Keratinocyte (primary cell): ENCODE data around the gene TAF6. TPM values are rescaled to one million over a fixed set of nuclear protein-coding genes. Genes with fewer than 3 reads are reported as not detected.

Experiments used
- DNase-seq: peaks from one replicate; pipeline ENCODE4 v3.0.0-alpha.2; 2011; ENCODE audit warnings: low read depth, missing footprints, low spot score
- FAIRE-seq: peaks from 2 replicates; lab custom pipeline; 2011; peaks lifted over from hg19 to GRCh38; lab: Jason Lieb, UNC
- H2AFZ ChIP-seq: 2 replicates; pipeline ENCODE4 v1.6.0; 2012; ENCODE audit warnings: low read length, control low read depth, inconsistent platforms; ENCODE audit not compliant: control insufficient read depth
- H3K27ac ChIP-seq: 2 replicates; pipeline ENCODE4 v1.5.1; 2011; ENCODE audit warnings: low read length; ENCODE audit not compliant: control insufficient read depth, insufficient read depth
- H3K27me3 ChIP-seq: 3 replicates; pipeline ENCODE4 v1.6.0; 2011; ENCODE audit warnings: low read length; ENCODE audit not compliant: control insufficient read depth, insufficient read depth; ENCODE audit errors: extremely low read depth
- H3K36me3 ChIP-seq, 2 experiments: 2 replicates in 1 of 2; 3 replicates in 1 of 2; pipeline ENCODE4 v1.5.1; 2011; ENCODE audit warnings: low read length in 2 of 2, mild to moderate bottlenecking in 1 of 2; ENCODE audit not compliant: control insufficient read depth in 2 of 2, insufficient read depth in 2 of 2; ENCODE audit errors: extremely low read depth in 1 of 2
- H3K4me1 ChIP-seq: 3 replicates; pipeline ENCODE4 v1.5.1; 2011; ENCODE audit warnings: low read length; ENCODE audit not compliant: control insufficient read depth, insufficient read depth; ENCODE audit errors: extremely low read depth
- H3K4me2 ChIP-seq: 3 replicates; pipeline ENCODE4 v1.6.0; 2011; ENCODE audit warnings: low read depth, low read length; ENCODE audit not compliant: control insufficient read depth, insufficient read depth; ENCODE audit errors: extremely low read depth
- H3K4me3 ChIP-seq, 3 experiments: fragments of 200-600 bp in 1 of 3; sonication (generic) in 1 of 3; 2 replicates in 2 of 3; 3 replicates in 1 of 3; pipeline ENCODE4 v1.5.1; 2011 to 2016; ENCODE audit warnings: low read length in 3 of 3, mild to moderate bottlenecking in 3 of 3, control low read depth in 2 of 3, inconsistent platforms in 1 of 3, low read depth in 1 of 3, mixed read lengths in 1 of 3, mixed run types in 1 of 3, moderate library complexity in 1 of 3; ENCODE audit not compliant: control insufficient read depth in 2 of 3, insufficient read depth in 2 of 3; ENCODE audit errors: extremely low read depth in 1 of 3
- H3K79me2 ChIP-seq: 2 replicates; pipeline ENCODE4 v1.6.0; 2012; ENCODE audit warnings: low read length; ENCODE audit not compliant: control insufficient read depth, insufficient read depth
- H3K9ac ChIP-seq: 3 replicates; pipeline ENCODE4 v1.6.0; 2011; ENCODE audit warnings: low read length; ENCODE audit not compliant: control insufficient read depth, insufficient read depth; ENCODE audit errors: extremely low read depth
- H3K9me1 ChIP-seq: 3 replicates; pipeline ENCODE4 v1.6.0; 2011; ENCODE audit warnings: low read length; ENCODE audit not compliant: control insufficient read depth, insufficient read depth; ENCODE audit errors: extremely low read depth
- H3K9me3 ChIP-seq: 2 replicates; pipeline ENCODE4 v1.5.1; 2012; ENCODE audit warnings: low read depth, low read length; ENCODE audit not compliant: control insufficient read depth
- H4K20me1 ChIP-seq: 3 replicates; pipeline ENCODE4 v1.6.0; 2011; ENCODE audit warnings: low read length; ENCODE audit not compliant: control insufficient read depth, insufficient read depth; ENCODE audit errors: extremely low read depth
- EZH2 ChIP-seq: IDR thresholded peaks from one replicate; pipeline ENCODE4 v1.6.1; 2012; ENCODE audit warnings: inconsistent platforms, mild to moderate bottlenecking, low read length, moderate library complexity
- dilution Hi-C: fragments of 300-500 bp; cut with MboI; formaldehyde crosslinking; loops from one replicate; pipeline ENCODE4 v1.7.0; 2020; ENCODE audit warnings: low sequenced_read_pairs; ENCODE audit not compliant: extremely low pct_ligation_motif_present
- polyA plus RNA-seq, 5 experiments: library from polyadenylated mRNA; depleted of rRNA in 3 of 5; stranded (reverse) in 3 of 5; stranded (forward) in 1 of 5; unstranded in 1 of 5; fragments of >200 nt; gene quantifications; 1 replicate in 1 of 5; 2 replicates in 3 of 5; 3 replicates in 1 of 5; pipeline versions ENCODE4 v1.2.1 to v1.2.3, GENCODE V29; 2011 to 2012; ENCODE audit warnings: missing spikeins in 2 of 5, low read depth in 1 of 5, low replicate concordance in 1 of 5
- TF ChIP-seq, protein P1 (sequence below), 3 experiments: IDR thresholded peaks in 1 of 3; conservative IDR thresholded peaks in 1 of 3; optimal IDR thresholded peaks in 1 of 3; 2 replicates in 2 of 3; 3 replicates in 1 of 3; pipeline versions ENCODE3 to v1.5.1; 2011; ENCODE audit warnings: low read length in 3 of 3, mild to moderate bottlenecking in 3 of 3, moderate library complexity in 2 of 3, control low read depth in 1 of 3, inconsistent platforms in 1 of 3; ENCODE audit not compliant: insufficient read depth in 2 of 3; ENCODE audit errors: extremely low read depth in 1 of 3

The TAF6 gene
- polyA plus RNA-seq, 1 donor (not counting 4 experiments of a cell fraction or from before 2014, with no cell fraction given) = 7.6 TPM

DNA sequence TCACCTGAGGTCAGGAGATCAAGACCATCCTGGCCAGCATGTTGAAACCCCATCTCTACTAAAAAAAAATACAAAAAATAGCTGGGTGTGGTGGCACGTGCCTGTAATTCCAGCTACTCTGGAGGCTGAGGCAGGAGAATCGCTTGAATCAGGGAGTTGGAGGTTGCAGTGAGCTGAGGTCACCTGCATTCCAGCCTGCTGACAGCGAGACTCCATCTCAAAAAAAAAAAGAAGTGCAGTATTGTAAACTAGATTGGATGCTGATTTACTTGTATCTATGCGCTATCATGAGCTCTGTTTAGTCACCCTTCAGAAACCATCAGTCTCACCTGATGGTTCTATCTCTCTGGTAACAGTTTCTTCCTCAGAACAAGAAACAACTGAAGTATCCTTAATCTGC lies 55.8 kb downstream of the TAF6 start:
- FAIRE-seq = no peak
- Histone ChIP-seq H2AFZ (no peak overlapping the region), H3K4me3 (no peak overlapping the region), H3K27me3 (no peaks in the 10 kb centered on the region), H3K9me1 (no peaks in the 10 kb centered on the region), H3K36me3 (peaks cover 7 to 14% of the 10 kb centered on the region in 2 experiments), H3K27ac (no peak overlapping the region), H4K20me1 (no peaks in the 10 kb centered on the region), H3K79me2 (no peaks in the 10 kb centered on the region), H3K9ac (no peak overlapping the region), H3K4me2 (no peak overlapping the region), H3K4me1 (no peaks in the 10 kb centered on the region), H3K9me3 (no peaks in the 10 kb centered on the region)
- no peak for TF ChIP-seq EZH2
- dilution Hi-C loops = no loop called here
- no peak for DNase-seq

GRCh38 chr7:100061518-100062193 lies 57.5 kb downstream of the TAF6 start:
- DNase-seq (no peak), FAIRE-seq (no peak)
- no peaks in the 10 kb centered on the region for H4K20me1 ChIP-seq
- H3K9me3 ChIP-seq = no peaks in the 10 kb centered on the region
- no peak overlapping the region for H3K4me3 ChIP-seq
- H3K4me2 ChIP-seq = no peak overlapping the region
- H3K9ac ChIP-seq = no peak overlapping the region
- dilution Hi-C loops = no loop called here
- no peaks in the 10 kb centered on the region for H3K4me1 ChIP-seq
- H3K9me1 ChIP-seq = no peaks in the 10 kb centered on the region
- no peaks in the 10 kb centered on the region for H3K27me3 ChIP-seq
- no peak overlapping the region for H2AFZ ChIP-seq
- TF ChIP-seq, protein P1, sequence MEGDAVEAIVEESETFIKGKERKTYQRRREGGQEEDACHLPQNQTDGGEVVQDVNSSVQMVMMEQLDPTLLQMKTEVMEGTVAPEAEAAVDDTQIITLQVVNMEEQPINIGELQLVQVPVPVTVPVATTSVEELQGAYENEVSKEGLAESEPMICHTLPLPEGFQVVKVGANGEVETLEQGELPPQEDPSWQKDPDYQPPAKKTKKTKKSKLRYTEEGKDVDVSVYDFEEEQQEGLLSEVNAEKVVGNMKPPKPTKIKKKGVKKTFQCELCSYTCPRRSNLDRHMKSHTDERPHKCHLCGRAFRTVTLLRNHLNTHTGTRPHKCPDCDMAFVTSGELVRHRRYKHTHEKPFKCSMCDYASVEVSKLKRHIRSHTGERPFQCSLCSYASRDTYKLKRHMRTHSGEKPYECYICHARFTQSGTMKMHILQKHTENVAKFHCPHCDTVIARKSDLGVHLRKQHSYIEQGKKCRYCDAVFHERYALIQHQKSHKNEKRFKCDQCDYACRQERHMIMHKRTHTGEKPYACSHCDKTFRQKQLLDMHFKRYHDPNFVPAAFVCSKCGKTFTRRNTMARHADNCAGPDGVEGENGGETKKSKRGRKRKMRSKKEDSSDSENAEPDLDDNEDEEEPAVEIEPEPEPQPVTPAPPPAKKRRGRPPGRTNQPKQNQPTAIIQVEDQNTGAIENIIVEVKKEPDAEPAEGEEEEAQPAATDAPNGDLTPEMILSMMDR (optimal IDR thresholded peaks at IDR 0.05 in 1 of 3, IDR thresholded peaks at IDR 0.05 in 1 of 3, conservative IDR thresholded peaks at IDR 0.05 in 1 of 3; ENCODE audit: extremely low read depth in 1 of 3, insufficient read depth in 2 of 3, low read length in 3 of 3) = no peak
- TF ChIP-seq EZH2 = no peak
- no peaks in the 10 kb centered on the region for H3K79me2 ChIP-seq
- H3K36me3 ChIP-seq = peaks cover 11 to 25% of the 10 kb centered on the region in 2 experiments
- H3K27ac ChIP-seq = no peak overlapping the region
